DND-41 (cell line): ENCODE results near the gene UBE2C.
"Not testable (repeated sequence)": the region's sequence is repeated elsewhere in the genome, so short reads cannot be mapped to it uniquely, and the experiment has no call there.

Experiments
- ATAC-seq: fragments of 200-7000 bp; cut with Tn5 transposase; 3 replicates; pipeline ENCODE4 v1.9.1; 2021; ENCODE audit warnings: low read depth; ENCODE audit not compliant: insufficient read depth
- DNase-seq: peaks from one replicate; pipeline ENCODE4 v3.0.0-alpha.2; 2020
- H2AFZ ChIP-seq: 2 replicates; pipeline ENCODE4 v1.6.0; 2012; ENCODE audit warnings: low read depth, low read length
- H3K27ac ChIP-seq: 2 replicates; pipeline ENCODE4 v1.5.1; 2012; ENCODE audit warnings: low read length, inconsistent platforms
- H3K27me3 ChIP-seq: fragments of 200-600 bp; sonication (generic); 2 replicates; pipeline ENCODE4 v1.6.0; 2012; ENCODE audit warnings: low read length, mild to moderate bottlenecking, inconsistent platforms; ENCODE audit not compliant: insufficient read depth, poor library complexity
- H3K36me3 ChIP-seq: 2 replicates; pipeline ENCODE4 v1.5.1; 2012; ENCODE audit warnings: low read length, inconsistent platforms; ENCODE audit not compliant: insufficient read depth
- H3K4me1 ChIP-seq: 2 replicates; pipeline ENCODE4 v1.5.1; 2012; ENCODE audit warnings: mild to moderate bottlenecking, low read length; ENCODE audit not compliant: insufficient read depth
- H3K4me2 ChIP-seq: 2 replicates; pipeline ENCODE4 v1.6.0; 2012; ENCODE audit warnings: mild to moderate bottlenecking, moderate library complexity, low read length, inconsistent platforms; ENCODE audit not compliant: insufficient read depth
- H3K4me3 ChIP-seq, 2 experiments: fragments of 200-600 bp in 1 of 2; shearing (Covaris generic) in 1 of 2; 2 replicates each; pipeline ENCODE4 v1.5.1; 2012 to 2016; ENCODE audit warnings: inconsistent platforms in 2 of 2, low read length in 2 of 2, mild to moderate bottlenecking in 2 of 2, low read depth in 1 of 2, moderate library complexity in 1 of 2
- H3K79me2 ChIP-seq: 2 replicates; pipeline ENCODE4 v1.6.0; 2012; ENCODE audit warnings: low read length, inconsistent platforms; ENCODE audit not compliant: insufficient read depth
- H3K9ac ChIP-seq: 2 replicates; pipeline ENCODE4 v1.6.0; 2012; ENCODE audit warnings: low read depth, mild to moderate bottlenecking, inconsistent platforms, low read length, moderate library complexity
- H3K9me3 ChIP-seq: 2 replicates; pipeline ENCODE4 v1.5.1; 2012; ENCODE audit warnings: low read length, moderate library complexity, mild to moderate bottlenecking, inconsistent platforms; ENCODE audit not compliant: insufficient read depth, severe bottlenecking
- H4K20me1 ChIP-seq: 2 replicates; pipeline ENCODE4 v1.6.0; 2012; ENCODE audit warnings: low read length; ENCODE audit not compliant: insufficient read depth
- EZH2 ChIP-seq: IDR thresholded peaks from 3 replicates; pipeline ENCODE4 v1.6.1; 2012; ENCODE audit warnings: borderline replicate concordance, low read depth, mild to moderate bottlenecking, moderate library complexity, low read length, inconsistent platforms; ENCODE audit not compliant: severe bottlenecking
- TF ChIP-seq, protein P1 (sequence below): IDR thresholded peaks from 2 replicates; pipeline ENCODE4 v1.5.1; 2012; ENCODE audit warnings: borderline replicate concordance, low read length, moderate library complexity, mild to moderate bottlenecking; ENCODE audit not compliant: poor library complexity, severe bottlenecking; ENCODE audit errors: extremely low read depth

The UBE2C gene

DNA sequence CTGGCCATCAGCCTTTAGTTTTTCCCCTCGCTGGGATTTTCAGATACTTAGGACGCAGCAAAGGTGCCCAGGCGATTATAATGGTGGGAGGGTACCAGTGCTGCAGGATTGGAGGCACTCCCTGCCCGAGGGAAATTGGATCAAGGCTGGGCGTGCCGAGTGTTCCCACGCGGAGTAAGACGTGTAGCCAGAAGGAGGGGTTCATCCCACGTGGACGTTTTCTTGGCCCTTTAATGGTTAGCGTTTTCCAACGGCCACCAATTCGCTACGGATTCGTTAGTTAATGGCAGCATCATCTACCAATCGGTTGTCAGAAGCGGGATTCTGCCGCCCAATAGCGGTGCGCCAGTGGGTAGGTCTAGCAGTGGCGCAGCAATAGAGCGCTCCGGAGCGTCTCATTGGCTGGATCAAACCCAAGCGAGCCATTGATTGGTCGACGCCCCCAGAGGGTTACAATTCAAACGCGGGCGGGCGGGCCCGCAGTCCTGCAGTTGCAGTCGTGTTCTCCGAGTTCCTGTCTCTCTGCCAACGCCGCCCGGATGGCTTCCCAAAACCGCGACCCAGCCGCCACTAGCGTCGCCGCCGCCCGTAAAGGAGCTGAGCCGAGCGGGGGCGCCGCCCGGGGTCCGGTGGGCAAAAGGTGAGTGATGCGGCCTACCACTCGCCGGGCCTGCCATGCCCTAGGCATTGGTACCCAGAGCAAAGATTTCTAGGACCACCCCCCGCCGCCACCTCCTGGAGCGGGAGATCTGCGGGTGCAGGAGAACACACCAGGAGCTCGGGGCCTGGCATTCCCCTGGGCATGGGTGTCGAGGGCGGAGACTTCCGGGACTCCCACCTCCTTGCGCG lies at the start of gene UBE2C:
Gene UBE2C (plus strand): TSS at position 488 of the 849 bp plus-strand sequence. CDS start 52 bp downstream, at position 540.
- ATAC-seq: peak; percentile 99
- TF ChIP-seq EZH2: no peak
- TF ChIP-seq, protein P1, sequence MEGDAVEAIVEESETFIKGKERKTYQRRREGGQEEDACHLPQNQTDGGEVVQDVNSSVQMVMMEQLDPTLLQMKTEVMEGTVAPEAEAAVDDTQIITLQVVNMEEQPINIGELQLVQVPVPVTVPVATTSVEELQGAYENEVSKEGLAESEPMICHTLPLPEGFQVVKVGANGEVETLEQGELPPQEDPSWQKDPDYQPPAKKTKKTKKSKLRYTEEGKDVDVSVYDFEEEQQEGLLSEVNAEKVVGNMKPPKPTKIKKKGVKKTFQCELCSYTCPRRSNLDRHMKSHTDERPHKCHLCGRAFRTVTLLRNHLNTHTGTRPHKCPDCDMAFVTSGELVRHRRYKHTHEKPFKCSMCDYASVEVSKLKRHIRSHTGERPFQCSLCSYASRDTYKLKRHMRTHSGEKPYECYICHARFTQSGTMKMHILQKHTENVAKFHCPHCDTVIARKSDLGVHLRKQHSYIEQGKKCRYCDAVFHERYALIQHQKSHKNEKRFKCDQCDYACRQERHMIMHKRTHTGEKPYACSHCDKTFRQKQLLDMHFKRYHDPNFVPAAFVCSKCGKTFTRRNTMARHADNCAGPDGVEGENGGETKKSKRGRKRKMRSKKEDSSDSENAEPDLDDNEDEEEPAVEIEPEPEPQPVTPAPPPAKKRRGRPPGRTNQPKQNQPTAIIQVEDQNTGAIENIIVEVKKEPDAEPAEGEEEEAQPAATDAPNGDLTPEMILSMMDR: peak; percentile 6
- peaks cover 34% of the 10 kb centered on the region for H3K4me1 ChIP-seq
- peak within 1 kb of the TSS; percentile 77 for H2AFZ ChIP-seq
- DNase-seq: peak; percentile 99
- H3K4me2 ChIP-seq: peak within 1 kb of the TSS; percentile 78
- H3K9ac ChIP-seq: peak within 1 kb of the TSS; percentile 88
- peak within 1 kb of the TSS; percentile 83 for H3K27ac ChIP-seq
- H3K79me2 ChIP-seq: peaks cover 29% of the 10 kb centered on the region
- H4K20me1 ChIP-seq: peaks cover 14% of the 10 kb centered on the region; the same call in 1 of the 2 replicates
- H3K4me3 ChIP-seq: peak within 1 kb of the TSS; percentile 61 to 80
- no peaks in the 10 kb centered on the region for H3K27me3 ChIP-seq
- H3K9me3 ChIP-seq: no peaks in the 10 kb centered on the region
- peaks cover 79% of the 10 kb centered on the region for H3K36me3 ChIP-seq

DNA sequence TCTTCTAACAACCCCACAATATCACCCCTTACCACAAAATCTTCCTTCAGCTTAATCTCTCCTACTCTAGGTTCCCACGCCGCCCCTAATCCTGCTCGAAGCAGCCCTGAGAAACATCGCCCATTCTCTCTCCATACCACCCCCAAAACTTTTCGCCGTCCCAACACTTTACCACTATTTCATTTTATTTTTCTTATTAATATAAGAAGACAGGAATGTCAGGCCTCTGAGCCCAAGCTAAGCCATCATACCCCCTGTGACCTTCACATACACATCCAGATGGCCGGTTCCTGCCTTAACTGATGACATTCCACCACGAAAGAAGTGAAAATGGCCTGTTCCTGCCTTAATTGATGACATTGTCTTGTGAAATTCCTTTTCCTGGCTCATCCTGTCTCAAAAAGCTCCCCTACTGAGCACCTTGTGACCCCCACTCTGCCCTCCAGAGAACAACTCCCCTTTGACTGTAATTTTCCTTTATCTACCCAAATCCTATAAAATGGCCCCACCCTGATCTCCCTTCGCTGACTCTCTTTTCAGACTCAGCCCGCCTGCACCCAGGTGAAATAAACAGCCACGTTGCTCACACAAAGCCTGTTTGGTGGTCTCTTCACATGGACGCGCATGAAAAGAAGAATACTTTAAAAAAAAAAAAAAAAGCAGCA lies 47.7 kb upstream of the UBE2C start:
- H3K9ac ChIP-seq, DNase-seq, H3K4me2 ChIP-seq, H3K27ac ChIP-seq, H3K4me1 ChIP-seq, H3K79me2 ChIP-seq, H4K20me1 ChIP-seq, H3K9me3 ChIP-seq, H3K4me3 ChIP-seq, H2AFZ ChIP-seq, H3K36me3 ChIP-seq, ATAC-seq: not testable (repeated sequence)
- H3K27me3 ChIP-seq: peaks cover 18% of the 10 kb centered on the region

DNA sequence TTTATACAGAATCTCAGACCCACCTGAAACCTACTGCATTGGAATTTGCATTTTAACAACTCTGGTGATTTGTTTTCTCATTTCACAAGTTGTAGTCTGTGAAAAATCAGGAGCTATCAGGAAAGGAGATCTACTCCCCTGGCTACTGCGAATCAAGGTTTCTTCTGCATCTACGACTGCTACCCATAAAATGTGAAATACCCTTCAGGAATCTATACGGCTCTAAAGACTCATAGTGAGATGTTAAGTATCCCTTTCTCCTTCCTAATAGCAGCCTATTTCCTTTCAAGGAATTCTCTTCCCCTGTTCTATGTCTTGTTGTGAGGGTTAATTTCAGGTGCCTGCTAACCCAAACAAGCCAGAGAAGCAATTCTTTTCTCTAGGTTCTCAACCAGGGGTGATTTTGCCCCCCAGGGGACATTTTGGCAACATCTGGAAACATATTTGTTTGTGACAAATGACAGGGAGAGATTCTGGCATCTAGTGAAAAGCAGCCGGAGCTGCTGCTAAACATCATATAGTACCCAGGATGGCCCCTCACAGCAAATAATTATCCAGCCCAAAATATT lies 47.1 kb upstream of the UBE2C start:
- DNase-seq (no peak), ATAC-seq (no peak)
- H3K9ac ChIP-seq: no peak overlapping the region
- no peak overlapping the region for H2AFZ ChIP-seq
- H3K27ac ChIP-seq: no peak overlapping the region
- no peak overlapping the region for H3K4me3 ChIP-seq
- no peaks in the 10 kb centered on the region for H3K36me3 ChIP-seq
- no peaks in the 10 kb centered on the region for H3K79me2 ChIP-seq
- peaks cover 18% of the 10 kb centered on the region for H3K27me3 ChIP-seq
- H3K4me1 ChIP-seq: no peaks in the 10 kb centered on the region
- no peaks in the 10 kb centered on the region for H4K20me1 ChIP-seq
- no peak overlapping the region for H3K4me2 ChIP-seq
- no peaks in the 10 kb centered on the region for H3K9me3 ChIP-seq
- TF ChIP-seq, protein P1: no peak
- no peak for TF ChIP-seq EZH2

DNA sequence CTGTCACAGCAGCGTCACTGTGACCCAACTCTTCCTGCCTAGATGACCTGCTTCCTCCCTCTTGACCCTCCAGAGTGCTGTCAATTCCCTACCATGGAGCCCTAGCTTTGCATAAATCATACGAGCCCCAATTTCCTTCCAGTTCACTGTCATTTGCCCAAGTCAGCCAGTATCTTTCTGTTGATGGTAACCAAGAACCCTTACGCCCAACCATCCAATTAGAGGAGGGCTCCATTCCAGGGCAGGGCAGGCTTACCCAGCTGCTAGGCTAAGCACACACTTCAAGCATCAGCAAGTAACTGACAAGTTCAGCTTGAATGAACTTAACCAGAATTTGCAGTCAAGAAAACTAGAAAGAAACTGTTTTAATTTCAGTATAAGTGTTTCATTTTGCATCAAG lies 46.5 kb upstream of the UBE2C start:
- no peak overlapping the region for H3K4me3 ChIP-seq
- no peaks in the 10 kb centered on the region for H3K36me3 ChIP-seq
- DNase-seq: no peak
- H4K20me1 ChIP-seq: no peaks in the 10 kb centered on the region
- H3K9me3 ChIP-seq: no peaks in the 10 kb centered on the region
- no peak overlapping the region for H3K4me2 ChIP-seq
- H3K27me3 ChIP-seq: peaks cover 18% of the 10 kb centered on the region
- H2AFZ ChIP-seq: no peak overlapping the region
- peaks cover 2% of the 10 kb centered on the region for H3K4me1 ChIP-seq
- H3K9ac ChIP-seq: no peak overlapping the region
- H3K79me2 ChIP-seq: no peaks in the 10 kb centered on the region
- no peak for ATAC-seq
- H3K27ac ChIP-seq: no peak overlapping the region
- no peak for TF ChIP-seq EZH2
- TF ChIP-seq, protein P1: no peak
